H9 (cell line): ENCODE data around the gene CUEDC1. TPM values are rescaled to one million over a fixed set of nuclear protein-coding genes. Genes with fewer than 3 reads are reported as not detected.
A peak's percentile ranks its signal among the peaks of the same experiment; 100 is the strongest.
"Not testable (repeated sequence)": the region's sequence is repeated elsewhere in the genome, so short reads cannot be mapped to it uniquely, and the experiment has no call there.

Source experiments
- DNase-seq: peaks from one replicate; pipeline ENCODE4 v3.0.0-alpha.2; 2017
- H2AFZ ChIP-seq: one replicate; pipeline ENCODE4 v1.6.1; 2013; ENCODE audit warnings: mild to moderate bottlenecking, low read length, control low read depth, moderate library complexity
- H2AK5ac ChIP-seq: 2 replicates; pipeline ENCODE4 v1.6.1; 2013; ENCODE audit warnings: low read length, control low read depth, mixed read lengths; ENCODE audit not compliant: insufficient read length
- H2BK120ac ChIP-seq: one replicate; pipeline ENCODE4 v1.6.1; 2013; ENCODE audit warnings: low read depth, mild to moderate bottlenecking, low read length, control low read depth, inconsistent platforms; ENCODE audit not compliant: poor library complexity, severe bottlenecking
- H2BK12ac ChIP-seq: 2 replicates; pipeline ENCODE4 v1.6.1; 2013; ENCODE audit warnings: low read length, control low read depth, mixed read lengths, low read depth; ENCODE audit not compliant: insufficient read length
- H2BK15ac ChIP-seq: 2 replicates; pipeline ENCODE4 v1.6.1; 2013; ENCODE audit warnings: low read depth, low read length, control low read depth
- H2BK20ac ChIP-seq: one replicate; pipeline ENCODE4 v1.6.1; 2013; ENCODE audit warnings: low read depth, mild to moderate bottlenecking, low read length, control low read depth, inconsistent platforms; ENCODE audit not compliant: poor library complexity, severe bottlenecking
- H2BK5ac ChIP-seq: 2 replicates; pipeline ENCODE4 v1.6.1; 2013; ENCODE audit warnings: low read length, control low read depth, mixed read lengths; ENCODE audit not compliant: insufficient read length
- H3K14ac ChIP-seq: 2 replicates; pipeline ENCODE4 v1.6.1; 2013; ENCODE audit warnings: low read length, control low read depth; ENCODE audit not compliant: insufficient read depth
- H3K18ac ChIP-seq: 2 replicates; pipeline ENCODE4 v1.6.1; 2013; ENCODE audit warnings: low read depth, mild to moderate bottlenecking, mixed read lengths, low read length, control low read depth; ENCODE audit not compliant: insufficient read length
- H3K23ac ChIP-seq: 2 replicates; pipeline ENCODE4 v1.6.1; 2013; ENCODE audit warnings: low read length, control low read depth, mixed read lengths, low read depth; ENCODE audit not compliant: insufficient read length
- H3K23me2 ChIP-seq: 2 replicates; pipeline ENCODE4 v1.6.1; 2013; ENCODE audit warnings: low read depth, mild to moderate bottlenecking, mixed read lengths, low read length, control low read depth; ENCODE audit not compliant: insufficient read length, poor library complexity, severe bottlenecking
- H3K27ac ChIP-seq: 2 replicates; pipeline ENCODE4 v1.5.1; 2013; ENCODE audit warnings: low read length, control low read depth, mixed read lengths, low read depth; ENCODE audit not compliant: insufficient read length
- H3K27me3 ChIP-seq: 2 replicates; pipeline ENCODE4 v1.6.1; 2013; ENCODE audit warnings: low read length, control low read depth, inconsistent platforms; ENCODE audit not compliant: insufficient read depth
- H3K4ac ChIP-seq: 2 replicates; pipeline ENCODE4 v1.6.1; 2013; ENCODE audit warnings: low read depth, mild to moderate bottlenecking, control low read depth, inconsistent platforms, low read length, moderate library complexity
- H3K4me1 ChIP-seq: 2 replicates; pipeline ENCODE4 v1.6.1; 2013; ENCODE audit warnings: low read length, control low read depth, inconsistent platforms; ENCODE audit not compliant: insufficient read depth
- H3K4me2 ChIP-seq: 2 replicates; pipeline ENCODE4 v1.6.1; 2013; ENCODE audit warnings: low read length, control low read depth, mixed read lengths; ENCODE audit not compliant: insufficient read length, insufficient read depth
- H3K56ac ChIP-seq: 2 replicates; pipeline ENCODE4 v1.6.1; 2013; ENCODE audit warnings: low read depth, mild to moderate bottlenecking, mixed read lengths, low read length, control low read depth; ENCODE audit not compliant: insufficient read length
- H3K79me1 ChIP-seq: 2 replicates; pipeline ENCODE4 v1.6.1; 2013; ENCODE audit warnings: low read depth, mild to moderate bottlenecking, moderate library complexity, low read length, control low read depth, inconsistent platforms; ENCODE audit not compliant: insufficient read depth, poor library complexity, severe bottlenecking
- H3K79me2 ChIP-seq: 2 replicates; pipeline ENCODE4 v1.6.1; 2013; ENCODE audit warnings: low read length, control low read depth, inconsistent platforms; ENCODE audit not compliant: insufficient read depth
- H3K9ac ChIP-seq: 2 replicates; pipeline ENCODE4 v1.6.1; 2013; ENCODE audit warnings: low read length, control low read depth, mixed read lengths; ENCODE audit not compliant: insufficient read length; ENCODE audit errors: extremely low read depth
- H3K9me3 ChIP-seq: one replicate; pipeline ENCODE4 v1.6.1; 2013; ENCODE audit warnings: low read depth, low read length, inconsistent platforms; ENCODE audit not compliant: control insufficient read depth
- H3T11ph ChIP-seq: one replicate; pipeline ENCODE4 v1.6.1; 2013; ENCODE audit warnings: mild to moderate bottlenecking, low read length, control low read depth, inconsistent platforms
- H4K20me1 ChIP-seq: one replicate; pipeline ENCODE4 v1.6.1; 2013; ENCODE audit not compliant: control insufficient read depth, insufficient read length, insufficient read depth
- H4K5ac ChIP-seq: 2 replicates; pipeline ENCODE4 v1.6.1; 2013; ENCODE audit warnings: low read depth, mild to moderate bottlenecking, mixed read lengths, low read length, control low read depth; ENCODE audit not compliant: insufficient read length
- H4K8ac ChIP-seq: replicated peaks from 2 replicates; pipeline ENCODE4 v1.6.1; 2013; ENCODE audit warnings: low read length, control low read depth, mixed read lengths, low read depth; ENCODE audit not compliant: insufficient read length
- H4K91ac ChIP-seq: 2 replicates; pipeline ENCODE4 v1.6.1; 2013; ENCODE audit warnings: low read depth, mild to moderate bottlenecking, moderate library complexity, mixed read lengths, low read length, control low read depth; ENCODE audit not compliant: insufficient read length
- H3K27ac Mint-ChIP-seq, 3 experiments: 2 replicates in 2 of 3; 3 replicates in 1 of 3; pipeline ENCODE4 v1.8.0; 2020 to 2021; ENCODE audit warnings: mixed read lengths in 3 of 3, mild to moderate bottlenecking in 1 of 3, moderate library complexity in 1 of 3
- H3K27me3 Mint-ChIP-seq: 2 replicates; pipeline ENCODE4 v1.8.0; 2021; ENCODE audit warnings: low read depth, mild to moderate bottlenecking, moderate library complexity, mixed read lengths
- H3K36me3 Mint-ChIP-seq, 3 experiments: 2 replicates in 2 of 3; 3 replicates in 1 of 3; pipeline ENCODE4 v1.8.0; 2020 to 2021; ENCODE audit warnings: low read depth in 3 of 3, mixed read lengths in 3 of 3; ENCODE audit not compliant: insufficient read depth in 1 of 3
- H3K4me1 Mint-ChIP-seq, 2 experiments: 2 replicates each; pipeline ENCODE4 v1.8.0; 2020; ENCODE audit warnings: mixed read lengths in 2 of 2
- H3K4me3 Mint-ChIP-seq, 2 experiments: 2 replicates in 1 of 2; 3 replicates in 1 of 2; pipeline ENCODE4 v1.8.0; 2020 to 2021; ENCODE audit warnings: mild to moderate bottlenecking in 2 of 2, mixed read lengths in 2 of 2, moderate library complexity in 1 of 2
- H3K9me3 Mint-ChIP-seq, 2 experiments: 2 replicates in 1 of 2; 3 replicates in 1 of 2; pipeline ENCODE4 v1.8.0; 2020; ENCODE audit warnings: mild to moderate bottlenecking in 2 of 2, mixed read lengths in 2 of 2, moderate library complexity in 1 of 2
- CTCF ChIP-seq: fragments of 200-600 bp; sonication (generic); conservative IDR thresholded peaks from 3 replicates; pipeline ENCODE4 v1.8.0; 2021; ENCODE audit warnings: antibody characterized with exemption, mild to moderate bottlenecking
- WGBS: extraction: QIAGEN DNeasy Blood & Tissue Kit; methylation state at CpG from one replicate; pipeline ENCODE4 v1.1.7; 2013; ENCODE audit warnings: missing lambda C conversion rate, low lambda C conversion rate, mixed read lengths; ENCODE audit not compliant: insufficient read length; ENCODE audit errors: extremely low coverage; 5-methylcytosine and 5-hydroxymethylcytosine counted together
- total RNA-seq: library from RNA; stranded (reverse); gene quantifications from 2 replicates; pipeline ENCODE4 v1.2.1, GENCODE V29; 2021

CUEDC1 gene
- total RNA-seq, 1 experiment from 2014 or later, result 7.3 TPM

DNA sequence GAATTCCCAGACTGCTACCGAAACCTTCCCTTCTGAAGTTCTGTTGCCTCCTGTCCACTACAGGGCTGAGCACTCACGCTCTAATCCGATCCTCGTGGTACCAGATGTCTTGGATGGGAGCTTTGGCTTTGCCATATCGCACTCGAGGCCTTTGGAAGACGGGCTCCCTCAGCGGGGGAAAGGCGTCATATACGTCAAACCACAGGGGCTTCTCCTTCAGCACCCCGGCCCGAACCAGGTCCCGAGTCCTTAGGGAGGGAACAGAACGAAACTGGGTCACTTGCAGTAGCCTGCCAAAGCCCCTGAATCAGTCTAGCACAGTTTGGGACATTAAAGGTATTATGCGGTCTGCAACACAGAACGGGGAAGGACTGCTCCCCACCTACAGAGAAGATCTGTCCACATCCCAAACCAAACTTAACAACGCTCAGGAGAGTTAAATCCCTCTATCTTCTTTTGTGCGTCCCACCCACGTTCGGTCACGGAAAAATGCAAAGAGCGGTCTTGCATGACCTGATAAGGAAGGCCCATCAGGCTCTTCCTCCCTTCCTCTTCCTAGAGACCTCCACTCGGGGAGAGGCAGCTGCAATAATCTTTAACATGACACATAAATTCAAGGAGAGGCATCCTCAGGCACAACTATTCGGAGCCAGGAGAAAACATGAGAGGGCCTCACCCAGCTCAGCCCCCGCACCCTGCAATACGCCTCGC lies 105.9 kb downstream of the CUEDC1 start:
- Histone ChIP-seq H2BK12ac (no peak overlapping the region), H3K27ac (no peak overlapping the region), H3T11ph (no peak overlapping the region), H2BK15ac (no peak overlapping the region), H3K4ac (no peak overlapping the region), H4K5ac (no peak overlapping the region), H2BK5ac (no peak overlapping the region), H3K4me1 (no peaks in the 10 kb centered on the region), H3K14ac (no peak overlapping the region), H3K23me2 (peaks cover 6% of the 10 kb centered on the region), H2BK20ac (no peak overlapping the region), H4K8ac (no peak overlapping the region), H2AFZ (no peak overlapping the region), H3K18ac (no peak overlapping the region), H2BK120ac (no peak overlapping the region), H3K4me2 (peak overlapping the region; percentile 82), H3K9ac (peak overlapping the region; percentile 63), H3K23ac (no peak overlapping the region), H3K27me3 (no peaks in the 10 kb centered on the region), H3K56ac (no peak overlapping the region), H3K9me3 (no peaks in the 10 kb centered on the region), H4K91ac (no peak overlapping the region), H3K79me1 (no peaks in the 10 kb centered on the region), H3K79me2 (no peaks in the 10 kb centered on the region; the same call in 1 of the 2 replicates), H4K20me1 (no peaks in the 10 kb centered on the region), H2AK5ac (no peak overlapping the region)
- peaks cover 16 to 36% (median 30%) of the 10 kb centered on the region in 3 experiments for H3K36me3 Mint-ChIP-seq
- peak overlapping the region; percentile 78 to 99 (median 91) for H3K27ac Mint-ChIP-seq
- H3K9me3 Mint-ChIP-seq, result no peaks in the 10 kb centered on the region; a peak in 1 of 5 replicates
- WGBS, result no CpG with 5 or more reads among the region's 27 CpGs
- no peak for DNase-seq
- H3K4me1 Mint-ChIP-seq, result peaks cover 24 to 30% of the 10 kb centered on the region in 2 experiments
- TF ChIP-seq CTCF, result no peak
- H3K27me3 Mint-ChIP-seq, result no peaks in the 10 kb centered on the region
- peak overlapping the region; percentile 99 for H3K4me3 Mint-ChIP-seq

DNA sequence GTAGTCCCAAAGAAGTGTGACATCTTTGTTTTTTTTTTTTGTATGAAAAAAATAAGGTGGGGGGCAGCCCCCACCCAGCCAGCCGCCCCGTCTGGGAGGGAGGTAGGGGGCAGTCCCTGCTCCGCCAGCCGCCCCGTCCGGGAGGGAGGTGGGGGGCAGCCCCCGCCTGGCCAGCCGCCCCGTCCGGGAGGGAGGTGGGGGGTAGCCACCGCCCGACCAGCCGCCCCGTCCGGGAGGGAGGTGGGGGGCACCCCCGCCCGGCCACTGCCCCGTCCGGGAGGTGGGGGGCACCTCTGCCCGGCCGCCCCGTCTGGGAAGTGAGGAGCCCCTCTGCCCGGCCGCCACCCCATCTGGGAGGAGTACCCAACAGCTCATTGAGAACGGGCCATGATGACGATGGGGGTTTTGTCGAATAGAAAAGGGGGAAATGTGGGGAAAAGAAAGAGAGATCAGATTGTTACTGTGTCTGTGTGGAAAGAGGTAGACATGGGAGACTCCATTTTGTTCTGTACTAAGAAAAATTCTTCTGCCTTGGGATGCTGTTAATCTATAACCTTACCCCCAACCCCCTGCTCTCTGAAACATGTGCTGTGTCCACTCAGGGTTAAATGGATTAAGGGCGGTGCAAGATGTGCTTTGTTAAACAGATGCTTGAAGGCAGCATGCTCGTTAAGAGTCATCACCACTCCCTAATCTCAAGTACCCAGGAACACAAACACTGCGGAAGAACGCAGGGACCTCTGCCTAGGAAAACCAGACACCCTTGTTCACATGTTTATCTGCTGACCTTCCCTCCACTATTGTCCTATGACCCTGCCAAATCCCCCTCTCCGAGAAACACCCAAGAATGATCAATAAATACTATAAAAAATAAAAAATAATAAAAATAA lies 108.9 kb downstream of the CUEDC1 start:
- not testable (repeated sequence) for H4K8ac ChIP-seq, H3K18ac ChIP-seq, H3K23me2 ChIP-seq, H3K4me1 ChIP-seq, DNase-seq, H3K27me3 ChIP-seq, H3K79me1 ChIP-seq, H3K27ac Mint-ChIP-seq, H3K23ac ChIP-seq, H3K14ac ChIP-seq, H3K9me3 ChIP-seq, H4K91ac ChIP-seq, H2AK5ac ChIP-seq, H4K5ac ChIP-seq, H3K56ac ChIP-seq, H3T11ph ChIP-seq, H2BK15ac ChIP-seq, H2BK20ac ChIP-seq, H2AFZ ChIP-seq, H3K4ac ChIP-seq, H3K9ac ChIP-seq, H2BK5ac ChIP-seq, H3K4me2 ChIP-seq, H3K4me3 Mint-ChIP-seq, H3K9me3 Mint-ChIP-seq, H3K27ac ChIP-seq, H3K79me2 ChIP-seq, H2BK120ac ChIP-seq, H3K27me3 Mint-ChIP-seq, H2BK12ac ChIP-seq, H4K20me1 ChIP-seq
- Mint-ChIP-seq H3K36me3 (peaks cover 17 to 38% (median 31%) of the 10 kb centered on the region in 3 experiments; a peak in 6 of 7 replicates), H3K4me1 (peaks cover 15 to 19% of the 10 kb centered on the region in 2 experiments)
- WGBS, result no CpG with 5 or more reads among the region's 32 CpGs
